Tibial nerve (tissue), 4 donors: ENCODE data around the gene VWF.

ENCODE experiments used
- CTCF ChIP-seq, 5 experiments: fragments of 200-600 bp in 3 of 5; fragments of 450-650 bp in 2 of 5; sonication (generic) in 3 of 5; IDR thresholded peaks; one replicate each; pipeline ENCODE4 v1.5.1; 2016 to 2019; ENCODE audit warnings: antibody characterized with exemption in 5 of 5, mild to moderate bottlenecking in 3 of 5, moderate library complexity in 2 of 5
- EP300 ChIP-seq, 2 donors: sonication (generic); formaldehyde crosslinking; IDR thresholded peaks; one replicate each; pipeline ENCODE4 v1.6.1; 2017; ENCODE audit warnings: antibody characterized with exemption in 2 of 2, mild to moderate bottlenecking in 1 of 2
- POLR2A ChIP-seq, 2 donors: fragments of 450-650 bp; IDR thresholded peaks; one replicate each; pipeline ENCODE4 v1.6.1; 2017; ENCODE audit warnings: antibody characterized with exemption in 2 of 2, mild to moderate bottlenecking in 2 of 2, moderate library complexity in 2 of 2

- no peak for TF ChIP-seq CTCF (IDR thresholded peaks at IDR 0.05)
- TF ChIP-seq POLR2A (IDR thresholded peaks at IDR 0.05): no peak
- TF ChIP-seq EP300 (IDR thresholded peaks at IDR 0.05): no peak
Measured at GRCh38 chr12:5904441-5904840, 220.0 kb downstream of the VWF start.
